ENCODE results near the gene SAMD4B.

GRCh38 chr19:39377373-39378362 lies 35.4 kb downstream of the SAMD4B start:
- TF ChIP-seq POLR2A (IDR thresholded peaks at IDR 0.05; ENCODE audit: low read depth, low read length) (no peak), POLR2AphosphoS5 (IDR thresholded peaks at IDR 0.05; ENCODE audit: low read depth, low read length) (no peak), TAF1 (IDR thresholded peaks at IDR 0.05; ENCODE audit: borderline replicate concordance, low read depth, low read length) (no peak)

All from GM12892 (cell line).